ENCODE measurements around the gene MLC1.

Gene MLC1

GRCh38 chr22:50031189-50032091, 53.8 kb downstream of the MLC1 start:
- H3K4me3 ChIP-seq (ENCODE audit: low read depth, low read length): no peak overlapping the region
- no peak for DNase-seq (ENCODE audit: low read depth)
- no peak for TF ChIP-seq CTCF (IDR thresholded peaks at IDR 0.05; ENCODE audit: insufficient read depth, low read depth, low read length, missing control alignments)

DNA sequence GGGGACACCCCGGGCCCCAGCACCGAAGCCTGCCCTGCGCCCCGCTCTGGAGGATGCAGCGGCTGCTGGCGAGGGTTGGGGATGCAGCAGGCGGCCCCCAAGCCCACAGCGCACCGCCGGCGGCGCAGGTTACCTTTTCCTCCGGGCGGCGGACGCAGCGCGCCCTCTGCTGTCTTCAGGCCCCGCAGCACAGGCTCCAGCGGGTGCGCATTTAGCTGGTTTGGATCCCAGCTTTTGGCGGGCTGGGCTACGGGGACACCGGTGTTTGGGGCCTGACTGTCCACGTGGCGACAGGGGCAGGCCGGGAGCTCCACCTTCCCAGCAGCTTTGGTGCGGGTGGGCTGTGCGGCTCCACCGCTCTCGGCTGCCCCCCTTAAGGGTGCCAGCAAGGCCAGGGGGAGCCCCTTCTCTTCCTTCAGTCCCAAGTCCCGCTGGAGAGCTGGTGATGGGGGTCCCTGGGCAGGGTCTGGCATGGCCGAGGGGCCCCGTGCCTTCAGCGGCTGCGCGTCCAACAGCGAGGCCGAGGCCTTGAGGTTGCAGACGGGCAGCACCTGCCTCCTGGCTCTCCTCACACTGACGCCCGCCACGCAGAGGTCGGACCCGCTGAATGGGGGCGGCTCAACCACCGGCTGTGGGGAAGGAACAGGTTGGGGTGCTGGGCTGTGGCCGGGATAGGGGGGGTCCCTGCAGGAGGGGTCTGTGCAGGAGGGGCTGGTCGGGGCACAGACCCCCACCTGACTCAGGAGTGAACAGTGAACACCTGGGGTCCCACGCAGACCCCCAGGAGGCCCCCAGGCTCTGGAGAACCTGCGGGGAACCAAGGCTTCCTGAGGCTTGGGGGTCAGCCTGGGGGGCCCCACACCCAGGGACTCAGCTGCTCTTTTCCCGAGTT, 54.7 kb downstream of the MLC1 start:
- TF ChIP-seq CTCF (IDR thresholded peaks at IDR 0.05; ENCODE audit: insufficient read depth, low read depth, low read length, missing control alignments): peak; percentile 89
- DNase-seq (ENCODE audit: low read depth): peak; percentile 88
- H3K4me3 ChIP-seq (ENCODE audit: low read depth, low read length): no peak overlapping the region

DNA sequence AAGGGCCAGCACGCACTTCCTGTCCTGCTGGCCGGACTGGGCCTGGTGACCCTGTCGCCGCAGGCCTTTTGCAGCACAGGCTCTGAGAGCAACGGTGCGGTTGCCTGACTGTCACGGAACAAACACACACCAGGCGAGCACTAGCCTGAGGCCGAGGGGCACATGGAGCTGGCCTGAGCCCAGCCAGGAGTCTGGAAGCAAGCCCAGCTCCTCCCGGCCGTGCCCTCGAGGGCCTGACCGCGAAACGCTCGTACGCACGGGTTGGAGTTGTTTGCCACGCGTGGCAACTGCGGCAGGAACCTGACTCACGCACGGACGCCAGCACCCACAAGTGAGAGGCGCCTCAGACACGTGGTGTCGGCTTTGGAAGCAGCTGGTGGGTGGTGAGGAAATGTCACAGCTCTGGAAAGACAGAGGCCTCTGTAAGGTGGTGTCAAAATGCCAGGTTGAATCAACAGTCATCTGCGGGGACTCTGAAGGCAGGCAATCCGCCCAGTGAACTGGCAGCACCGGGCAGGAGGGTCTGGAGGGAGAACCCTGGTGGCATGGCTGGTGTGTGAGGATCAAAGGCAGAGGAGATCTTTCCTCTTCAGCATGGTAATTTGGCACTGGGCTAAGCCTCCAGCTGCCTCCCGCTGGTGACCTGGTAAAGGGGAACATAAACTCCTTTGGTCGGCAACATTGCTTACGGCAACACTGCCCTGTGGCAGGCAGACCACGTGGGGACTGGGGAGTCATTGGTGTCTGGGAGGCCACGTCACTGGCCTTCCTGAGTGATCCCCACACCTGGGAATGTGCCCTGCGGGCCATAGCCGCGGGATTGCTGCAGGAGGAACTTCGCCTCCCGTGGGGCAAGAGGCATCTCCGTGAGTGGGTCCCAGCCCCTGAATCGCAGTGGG, 57.3 kb downstream of the MLC1 start:
- no peak for DNase-seq (ENCODE audit: low read depth)
- TF ChIP-seq CTCF (IDR thresholded peaks at IDR 0.05; ENCODE audit: insufficient read depth, low read depth, low read length, missing control alignments): no peak
- H3K4me3 ChIP-seq (ENCODE audit: low read depth, low read length): no peak overlapping the region

- no peak overlapping the region for H3K4me3 ChIP-seq (ENCODE audit: low read depth, low read length)
- no peak for TF ChIP-seq CTCF (IDR thresholded peaks at IDR 0.05; ENCODE audit: insufficient read depth, low read depth, low read length, missing control alignments)
- no peak for DNase-seq (ENCODE audit: low read depth)
Measured at GRCh38 chr22:50025993-50026392, 59.2 kb downstream of the MLC1 start.

DNA sequence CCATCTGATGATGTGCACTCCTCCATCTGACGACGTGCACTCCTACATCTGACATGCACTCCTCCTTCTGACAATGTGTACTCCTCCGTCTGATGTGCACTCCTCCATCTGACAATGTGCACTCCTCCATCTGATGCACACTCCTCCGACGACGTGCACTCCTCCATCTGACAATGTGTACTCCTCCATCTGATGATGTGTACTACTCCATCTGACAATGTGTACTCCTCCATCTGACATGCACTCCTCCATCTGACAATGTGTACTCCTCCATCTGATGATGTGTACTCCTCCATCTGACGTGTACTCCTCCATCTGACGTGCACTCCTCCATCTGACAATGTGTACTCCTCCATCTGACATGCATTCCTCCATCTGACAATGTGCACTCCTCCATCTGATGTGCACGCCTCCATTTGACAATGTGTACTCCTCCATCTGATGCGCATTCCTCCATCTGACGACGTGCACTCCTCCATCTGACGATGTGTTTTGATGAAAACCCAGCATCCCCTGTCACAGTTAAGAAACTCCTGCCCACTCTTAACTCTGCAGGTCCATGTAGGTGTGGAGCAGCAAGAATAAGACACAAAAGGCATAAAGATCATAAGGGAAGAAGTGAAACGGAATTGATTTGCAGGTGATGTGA, 62.9 kb downstream of the MLC1 start:
- DNase-seq (ENCODE audit: low read depth): no peak
- no peak overlapping the region for H3K4me3 ChIP-seq (ENCODE audit: low read depth, low read length)
- no peak for TF ChIP-seq CTCF (IDR thresholded peaks at IDR 0.05; ENCODE audit: insufficient read depth, low read depth, low read length, missing control alignments)

- no peak for TF ChIP-seq CTCF (IDR thresholded peaks at IDR 0.05; ENCODE audit: insufficient read depth, low read depth, low read length, missing control alignments)
- no peak for DNase-seq (ENCODE audit: low read depth)
- no peak overlapping the region for H3K4me3 ChIP-seq (ENCODE audit: low read depth, low read length)
Measured at GRCh38 chr22:50020606-50021005, 64.6 kb downstream of the MLC1 start.
